ENCODE measurements around the gene SURF4. TPM values are rescaled to one million over a fixed set of nuclear protein-coding genes. Genes with fewer than 3 reads are reported as not detected.
"Not testable (repeated sequence)": the region's sequence is repeated elsewhere in the genome, so short reads cannot be mapped to it uniquely, and the experiment has no call there.

The SURF4 gene
- polyA plus RNA-seq, 4 donors = 161 to 180 (median 171) TPM

GRCh38 chr9:133340256-133340655, 35.6 kb downstream of the SURF4 start:
- DNase-seq (ENCODE audit: low read depth in 4 of 4, low spot score in 2 of 4) = no peak

DNA sequence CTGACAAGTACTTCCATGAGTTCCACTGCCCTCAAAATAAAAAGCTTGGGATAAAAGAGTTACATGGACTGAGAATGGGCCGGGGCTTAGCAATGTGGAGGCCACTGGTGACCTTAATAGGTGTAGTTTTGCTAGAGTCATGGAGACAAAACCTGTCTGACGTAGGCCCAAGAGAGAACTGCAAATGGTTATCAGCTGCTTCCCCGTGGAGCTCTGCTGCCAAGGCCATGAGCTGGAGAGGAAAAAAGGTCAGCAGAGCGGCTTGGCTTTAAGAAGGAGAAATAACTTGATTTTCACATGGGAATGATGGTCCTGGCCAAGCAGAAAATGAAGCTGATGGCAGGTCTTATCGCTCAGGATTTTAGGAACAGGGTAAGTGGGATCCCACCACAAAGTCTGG, 36.2 kb downstream of the SURF4 start:
- DNase-seq (ENCODE audit: low read depth in 4 of 4, low spot score in 2 of 4) = no peak

GRCh38 chr9:133335924-133336811, 39.7 kb downstream of the SURF4 start, which contains the start of gene SURF6:
Gene SURF6 (minus strand): TSS chr9:133336188. CDS start chr9:133336132, 56 bp downstream.
- peak; percentile 25 to 81 (median 70) for DNase-seq (ENCODE audit: low read depth in 4 of 4, low spot score in 2 of 4)

GRCh38 chr9:133334888-133335287, 41.0 kb downstream of the SURF4 start:
- not testable (repeated sequence) for DNase-seq (ENCODE audit: low read depth in 4 of 4, low spot score in 2 of 4)

- DNase-seq (ENCODE audit: low read depth in 4 of 4, low spot score in 2 of 4) = no peak
These were observed 41.7 kb downstream of the SURF4 start for GRCh38 chr9:133334161-133334560.

DNA sequence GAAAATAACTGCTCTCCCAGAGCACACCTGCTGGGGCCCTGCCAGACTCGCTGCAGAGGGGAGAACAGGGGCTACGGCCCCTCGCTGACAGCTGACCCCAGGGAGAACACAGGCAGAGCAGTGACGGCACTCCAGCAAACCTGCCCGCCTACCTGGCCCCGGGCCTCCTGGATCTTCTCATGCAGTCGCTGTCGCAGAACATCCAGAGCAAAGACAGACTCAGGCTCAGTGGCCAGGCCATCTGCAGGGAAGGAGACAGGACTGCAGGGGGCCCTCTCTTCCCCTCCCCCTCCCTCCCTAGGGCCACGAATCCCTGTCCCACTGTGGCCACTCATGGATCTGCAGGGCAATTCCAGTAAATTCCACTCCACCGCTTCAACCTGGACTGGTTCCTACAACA, 42.3 kb downstream of the SURF4 start:
- no peak for DNase-seq (ENCODE audit: low read depth in 4 of 4, low spot score in 2 of 4)

DNA sequence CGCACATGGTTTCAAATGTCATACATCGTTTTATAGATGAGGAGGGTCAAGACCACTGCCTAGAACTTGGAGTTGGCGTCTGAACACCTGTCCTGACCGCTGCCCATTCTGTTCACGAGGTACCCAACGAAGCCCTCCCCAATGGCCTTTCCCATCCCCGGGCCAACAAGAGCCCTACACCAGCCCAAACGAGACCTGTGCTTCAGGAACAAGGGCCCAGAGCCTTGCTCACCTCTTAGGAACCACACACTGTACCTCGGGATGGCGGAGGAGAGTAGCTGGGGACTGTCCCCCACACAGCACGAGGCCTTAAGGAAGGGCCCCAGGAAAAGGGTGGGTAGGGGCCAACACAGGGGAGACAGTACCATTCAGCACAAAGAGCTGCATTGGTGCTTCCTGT, 42.8 kb downstream of the SURF4 start:
- no peak for DNase-seq (ENCODE audit: low read depth in 4 of 4, low spot score in 2 of 4)

- DNase-seq (ENCODE audit: low read depth in 4 of 4, low spot score in 2 of 4) = no peak
These were observed 43.5 kb downstream of the SURF4 start for GRCh38 chr9:133332381-133332730.

DNA sequence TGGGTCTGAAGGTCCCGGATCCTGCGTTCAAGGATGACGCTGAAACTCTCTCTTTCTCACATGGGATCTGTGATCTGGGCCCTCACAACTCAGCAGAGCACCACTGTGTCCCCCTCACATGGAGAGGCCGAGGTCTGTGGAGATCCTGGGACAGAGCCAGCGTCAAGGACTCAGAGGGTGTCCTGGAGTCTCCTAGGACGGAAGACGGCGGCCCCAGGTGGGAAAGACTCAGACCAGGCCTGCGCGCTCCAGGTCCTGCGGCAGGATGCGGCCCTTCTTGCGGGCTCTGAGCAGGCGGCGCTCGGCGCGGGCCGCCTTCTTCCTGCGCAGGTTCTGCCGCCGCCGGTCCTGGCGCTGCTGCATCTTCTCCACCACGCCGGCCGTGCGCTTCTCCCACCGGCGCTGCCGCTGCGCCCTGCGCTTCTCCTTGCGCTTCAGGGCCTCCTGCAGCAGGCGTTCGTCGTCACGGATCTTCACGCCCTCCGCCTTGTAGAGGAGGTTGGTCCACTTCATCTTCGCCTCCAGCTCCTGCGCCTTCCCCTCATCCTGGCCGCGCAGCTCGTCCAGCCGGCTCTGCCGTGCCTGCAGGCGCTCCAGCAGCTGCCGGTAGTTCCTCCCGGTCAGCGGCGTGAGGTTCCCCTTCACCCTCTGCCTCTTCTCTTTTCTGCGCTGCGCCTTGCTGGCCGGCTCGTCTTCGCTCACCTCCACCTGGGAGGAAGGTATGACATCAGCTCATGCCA, 44.0 kb downstream of the SURF4 start:
- DNase-seq (ENCODE audit: low read depth in 4 of 4, low spot score in 2 of 4) = no peak

- DNase-seq (ENCODE audit: low read depth in 4 of 4, low spot score in 2 of 4) = no peak
These were observed 44.6 kb downstream of the SURF4 start for GRCh38 chr9:133331221-133331620.

GRCh38 chr9:133329306-133330156, 46.3 kb downstream of the SURF4 start:
- not testable (repeated sequence) for DNase-seq (ENCODE audit: low read depth in 4 of 4, low spot score in 2 of 4)

DNA sequence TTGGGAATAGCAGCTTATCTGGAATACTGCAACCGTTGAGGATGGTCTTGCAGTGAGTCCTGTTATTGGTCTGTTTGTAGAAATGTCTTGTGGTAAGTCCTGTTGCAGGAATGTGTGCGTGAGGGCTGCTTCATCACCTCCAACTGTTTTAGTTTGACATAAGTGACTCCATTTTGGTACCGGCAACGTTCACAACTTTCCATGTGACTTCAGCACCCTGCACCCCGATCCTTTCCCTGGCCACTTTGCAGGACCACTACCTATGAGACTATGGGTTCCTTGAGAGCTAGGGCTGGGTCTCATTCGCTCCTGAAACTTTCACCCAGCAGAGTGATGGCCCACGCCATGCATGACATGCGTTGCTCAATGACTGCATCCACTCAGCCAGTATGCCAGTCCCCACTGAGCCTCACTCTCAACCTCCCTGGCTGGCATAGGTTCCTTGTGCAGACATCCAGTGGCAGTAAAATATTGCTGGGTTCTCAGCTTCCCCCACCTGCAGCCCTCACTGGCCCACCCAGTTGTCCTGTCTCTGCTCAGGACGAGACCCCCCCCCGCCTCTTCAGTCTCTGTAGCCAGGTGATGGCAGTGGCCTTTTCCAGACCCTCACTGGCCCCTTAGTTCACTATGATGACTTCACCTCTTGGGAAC, 47.9 kb downstream of the SURF4 start:
- DNase-seq (ENCODE audit: low read depth in 4 of 4, low spot score in 2 of 4) = no peak

GRCh38 chr9:133327021-133327420, 48.8 kb downstream of the SURF4 start:
- DNase-seq (ENCODE audit: low read depth in 4 of 4, low spot score in 2 of 4) = not testable (repeated sequence)

GRCh38 chr9:133323991-133324703, 51.7 kb downstream of the SURF4 start:
- DNase-seq (ENCODE audit: low read depth in 4 of 4, low spot score in 2 of 4) = no peak

- no peak for DNase-seq (ENCODE audit: low read depth in 4 of 4, low spot score in 2 of 4)
These were observed 52.6 kb downstream of the SURF4 start for GRCh38 chr9:133323211-133323610.

DNA sequence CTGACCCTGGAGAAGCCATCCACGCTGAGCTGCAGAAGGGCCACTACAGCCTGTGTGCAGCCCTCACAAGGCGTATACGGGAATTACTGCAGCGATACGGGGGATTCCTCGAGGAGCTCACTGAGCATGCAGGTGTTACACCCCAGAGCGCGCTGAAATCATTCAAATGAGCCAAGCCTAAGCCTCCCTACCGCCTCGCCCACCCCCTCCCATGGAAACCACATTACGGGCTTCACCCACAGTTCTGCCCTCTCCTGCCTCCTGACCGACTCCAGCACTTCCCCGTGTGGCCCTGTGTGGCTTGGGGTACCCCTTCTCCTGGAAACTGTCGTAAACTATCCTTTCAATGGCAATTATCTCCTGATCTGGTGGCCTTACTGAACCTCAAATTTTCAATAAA, 53.2 kb downstream of the SURF4 start:
- no peak for DNase-seq (ENCODE audit: low read depth in 4 of 4, low spot score in 2 of 4)

- DNase-seq (ENCODE audit: low read depth in 4 of 4, low spot score in 2 of 4) = no peak
These were observed 54.4 kb downstream of the SURF4 start for GRCh38 chr9:133321411-133321935.

DNA sequence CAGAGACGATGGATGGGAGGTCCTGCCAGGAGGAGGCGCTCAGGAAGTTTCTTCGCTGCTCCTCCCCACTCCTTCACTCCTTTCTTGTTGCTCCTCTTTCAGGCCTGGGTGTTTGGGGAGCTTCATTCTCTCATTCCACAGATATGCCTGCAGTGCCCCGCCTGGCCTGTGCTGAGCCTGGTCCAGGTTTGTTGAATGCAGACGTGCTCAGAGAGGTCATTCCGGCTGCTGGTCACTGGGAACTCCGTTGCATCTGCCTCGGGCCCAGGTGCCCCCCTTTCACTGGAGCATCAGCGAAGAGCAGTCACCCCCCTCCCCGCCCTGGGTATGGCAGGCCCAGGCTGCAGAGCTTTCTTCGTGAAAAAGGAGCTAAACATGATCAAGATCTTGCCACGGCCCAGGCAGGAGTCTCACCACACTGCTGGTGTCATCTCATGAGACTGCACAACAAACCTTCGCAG, 55.4 kb downstream of the SURF4 start:
- no peak for DNase-seq (ENCODE audit: low read depth in 4 of 4, low spot score in 2 of 4)

- DNase-seq (ENCODE audit: low read depth in 4 of 4, low spot score in 2 of 4) = not testable (repeated sequence)
These were observed 58.3 kb downstream of the SURF4 start for GRCh38 chr9:133317551-133317950.
